ENCODE results near the gene ARHGAP6. TPM values are rescaled to one million over a fixed set of nuclear protein-coding genes. Genes with fewer than 3 reads are reported as not detected.

ARHGAP6 gene
- total and polyA plus RNA-seq, 2 of the 4 experiments (the other 2 are of a cell fraction), result 1.4 to 1.8 TPM

GRCh38 chrX:11130136-11130535 is 535.6 kb downstream of the ARHGAP6 start:
- H3K4me1 ChIP-seq (ENCODE audit: control insufficient read depth, insufficient read depth, low read length), result no peaks in the 10 kb centered on the region
- DNase-seq (no peak), ATAC-seq (ENCODE audit: low read depth) (no peak)
- no TSS peak for BruUV-seq (replicated peaks)
- dilution Hi-C loops (cut with HindIII; ENCODE audit: low sequenced_read_pairs, unreplicated experiment), result loop anchor here (25.0 kb wide), 1 partner anchor 943 kb away; no protein-coding TSS in a partner anchor
- H2AK5ac ChIP-seq (ENCODE audit: low read depth, low read length), result no peak overlapping the region
- 67% methylated on average over 1 of the region's 3 CpGs; no CpG with 5 or more reads in 1 of the 2 experiments for WGBS, 2 experiments (ENCODE audit: extremely low coverage in 2 of 2, insufficient read length in 1 of 2)
- no peak overlapping the region for H2BK20ac ChIP-seq (ENCODE audit: low read depth, low read length)
- in situ Hi-C loops (cut with MboI; ENCODE audit: low sequenced_read_pairs), result loop anchor here (5.0 kb wide), 1 partner anchor 938 kb away; no protein-coding TSS in a partner anchor
- no peak for TF ChIP-seq USF2 (IDR thresholded peaks at IDR 0.05; ENCODE audit: low read depth, low read length)
- TF ChIP-seq MXI1 (IDR thresholded peaks at IDR 0.05; ENCODE audit: borderline replicate concordance, low read depth, low read length), result no peak
- no peak for TF ChIP-seq RAD21 (IDR thresholded peaks at IDR 0.05; ENCODE audit: low read length)
- TF ChIP-seq CTCF (conservative IDR thresholded peaks at IDR 0.05; ENCODE audit: low read depth, low read length), result no peak
- TF ChIP-seq MAFK (IDR thresholded peaks at IDR 0.05; ENCODE audit: low read depth, low read length), result no peak
- no peak for TF ChIP-seq ELK1 (IDR thresholded peaks at IDR 0.05; ENCODE audit: borderline replicate concordance, low read depth, low read length)
- no peak for TF ChIP-seq RFX5 (IDR thresholded peaks at IDR 0.05; ENCODE audit: low read depth, low read length)
- no peak overlapping the region for H3K18ac ChIP-seq (ENCODE audit: low read depth, low read length)
- no peak overlapping the region for H3K9ac ChIP-seq (ENCODE audit: low read depth, low read length)
- no peak overlapping the region for H2BK15ac ChIP-seq (ENCODE audit: low read depth, low read length)
- no peak overlapping the region for H2BK120ac ChIP-seq (ENCODE audit: low read depth, low read length)
- no peaks in the 10 kb centered on the region for H3K9me1 ChIP-seq (ENCODE audit: insufficient read depth, low read length)
- H3K56ac ChIP-seq (ENCODE audit: extremely low read depth, insufficient read depth, low read length), result no peak overlapping the region
- no peak overlapping the region for H2BK5ac ChIP-seq (ENCODE audit: low read depth, low read length, poor library complexity, severe bottlenecking)
- H4K8ac ChIP-seq (ENCODE audit: low read depth in 2 of 2, low read length in 2 of 2), result no peak overlapping the region
- no peak overlapping the region for H4K5ac ChIP-seq (ENCODE audit: low read depth, low read length)
- H3K23ac ChIP-seq (ENCODE audit: low read depth, low read length), result no peak overlapping the region
- H3K27ac ChIP-seq (ENCODE audit: insufficient read depth, low read length), result no peak overlapping the region
- no peaks in the 10 kb centered on the region for H3K36me3 ChIP-seq (ENCODE audit: control insufficient read depth, insufficient read depth, low read length)
- no peak overlapping the region for H3K4me3 ChIP-seq (ENCODE audit: insufficient read depth, low read depth, low read length)
- no peak overlapping the region for H3K14ac ChIP-seq (replicated peaks; ENCODE audit: low read depth, low read length)
- H3K9me3 ChIP-seq (ENCODE audit: control insufficient read depth, insufficient read depth, low read length), result no peaks in the 10 kb centered on the region
- no peak overlapping the region for H2AFZ ChIP-seq (replicated peaks; ENCODE audit: low read length, poor library complexity)
- no peak overlapping the region for H3K4ac ChIP-seq (ENCODE audit: low read depth, low read length)
- no peaks in the 10 kb centered on the region for H3K79me1 ChIP-seq (ENCODE audit: low read depth in 1 of 2, low read length in 2 of 2)
- H3K27me3 ChIP-seq (ENCODE audit: control insufficient read depth, insufficient read depth, low read length), result no peaks in the 10 kb centered on the region
- H4K20me1 ChIP-seq (ENCODE audit: insufficient read depth, low read length), result no peaks in the 10 kb centered on the region
- intact Hi-C loops (cut with micrococcal nuclease), result no loop called here
- CTCF ChIA-PET, result no interaction called here
- no peak overlapping the region for H2AK9ac ChIP-seq (replicated peaks; ENCODE audit: low read depth, low read length, poor library complexity)
- no peak overlapping the region for H4K91ac ChIP-seq (ENCODE audit: insufficient read depth, low read depth, low read length)
- POLR2A ChIA-PET (ENCODE audit: unreplicated experiment), result no interaction called here
- H3K4me2 ChIP-seq (ENCODE audit: low read depth, low read length), result no peak overlapping the region
